KOPT-K1 (cell line): ENCODE results near the gene ICE1.
A peak's percentile ranks its signal among the peaks of the same experiment; 100 is the strongest.
"Not testable (repeated sequence)": the region's sequence is repeated elsewhere in the genome, so short reads cannot be mapped to it uniquely, and the experiment has no call there.

Experiments
- H3K27ac ChIP-seq: fragments of 200-600 bp; sonication (generic); 2 replicates; pipeline ENCODE4 v1.5.1; 2016; ENCODE audit warnings: antibody characterized with exemption, mild to moderate bottlenecking, low read depth, low read length; ENCODE audit not compliant: poor library complexity, severe bottlenecking
- H3K36me3 ChIP-seq: fragments of 200-600 bp; sonication (generic); 2 replicates; pipeline ENCODE4 v1.5.1; 2017; ENCODE audit warnings: antibody characterized with exemption, mild to moderate bottlenecking, low read length, moderate library complexity; ENCODE audit not compliant: insufficient read depth
- H3K9me3 ChIP-seq: fragments of 200-600 bp; sonication (generic); 2 replicates; pipeline ENCODE4 v1.5.1; 2017; ENCODE audit warnings: antibody characterized with exemption, low read length, mild to moderate bottlenecking; ENCODE audit not compliant: insufficient read depth, poor library complexity, severe bottlenecking

ICE1 gene

GRCh38 chr5:5512543-5512942 lies 90.1 kb downstream of the ICE1 start:
- H3K36me3 ChIP-seq, result no peaks in the 10 kb centered on the region
- no peaks in the 10 kb centered on the region for H3K9me3 ChIP-seq
- H3K27ac ChIP-seq, result no peak overlapping the region

- H3K27ac ChIP-seq, H3K36me3 ChIP-seq: not testable (repeated sequence)
- H3K9me3 ChIP-seq, result peaks cover 31% of the 10 kb centered on the region
These were observed 98.1 kb downstream of the ICE1 start for GRCh38 chr5:5520622-5521021.

- Histone ChIP-seq H3K27ac (no peak overlapping the region), H3K36me3 (no peaks in the 10 kb centered on the region), H3K9me3 (peaks cover 31% of the 10 kb centered on the region)
These were observed 98.6 kb downstream of the ICE1 start for GRCh38 chr5:5521029-5521428.

GRCh38 chr5:5521478-5521877 lies 99.0 kb downstream of the ICE1 start:
- Histone ChIP-seq H3K9me3 (peaks cover 31% of the 10 kb centered on the region), H3K36me3 (no peaks in the 10 kb centered on the region), H3K27ac (no peak overlapping the region)

- Histone ChIP-seq H3K9me3 (peaks cover 31% of the 10 kb centered on the region), H3K27ac (no peak overlapping the region), H3K36me3 (no peaks in the 10 kb centered on the region)
These were observed 99.9 kb downstream of the ICE1 start for GRCh38 chr5:5522336-5522735.

GRCh38 chr5:5523066-5523505 lies 100.6 kb downstream of the ICE1 start:
- Histone ChIP-seq H3K36me3 (no peaks in the 10 kb centered on the region), H3K27ac (peak overlapping the region; percentile 17), H3K9me3 (peaks cover 31% of the 10 kb centered on the region)

- Histone ChIP-seq H3K36me3 (no peaks in the 10 kb centered on the region), H3K9me3 (peaks cover 31% of the 10 kb centered on the region), H3K27ac (no peak overlapping the region)
These were observed 101.8 kb downstream of the ICE1 start for GRCh38 chr5:5524327-5524726.

- H3K27ac ChIP-seq, result no peak overlapping the region
- peaks cover 4% of the 10 kb centered on the region for H3K9me3 ChIP-seq
- H3K36me3 ChIP-seq, result no peaks in the 10 kb centered on the region
These were observed 108.9 kb downstream of the ICE1 start for GRCh38 chr5:5531371-5531770.

GRCh38 chr5:5532306-5533076 lies 110.0 kb downstream of the ICE1 start:
- no peaks in the 10 kb centered on the region for H3K36me3 ChIP-seq
- H3K27ac ChIP-seq, result no peak overlapping the region
- H3K9me3 ChIP-seq, result peaks cover 4% of the 10 kb centered on the region

GRCh38 chr5:5533927-5534326 lies 111.5 kb downstream of the ICE1 start:
- no peak overlapping the region for H3K27ac ChIP-seq
- H3K9me3 ChIP-seq, result peaks cover 4% of the 10 kb centered on the region
- H3K36me3 ChIP-seq, result no peaks in the 10 kb centered on the region

GRCh38 chr5:5534333-5534732 lies 111.9 kb downstream of the ICE1 start:
- no peaks in the 10 kb centered on the region for H3K36me3 ChIP-seq
- H3K9me3 ChIP-seq, result peaks cover 4% of the 10 kb centered on the region
- H3K27ac ChIP-seq, result no peak overlapping the region

GRCh38 chr5:5536871-5537270 lies 114.4 kb downstream of the ICE1 start:
- Histone ChIP-seq H3K36me3 (no peaks in the 10 kb centered on the region), H3K9me3 (peaks cover 4% of the 10 kb centered on the region), H3K27ac (no peak overlapping the region)

- H3K36me3 ChIP-seq, result no peaks in the 10 kb centered on the region
- H3K27ac ChIP-seq, result no peak overlapping the region
- peaks cover 4% of the 10 kb centered on the region for H3K9me3 ChIP-seq
These were observed 114.9 kb downstream of the ICE1 start for GRCh38 chr5:5537426-5537825.

- no peaks in the 10 kb centered on the region for H3K36me3 ChIP-seq
- peaks cover 4% of the 10 kb centered on the region for H3K9me3 ChIP-seq
- H3K27ac ChIP-seq, result no peak overlapping the region
These were observed 117.1 kb downstream of the ICE1 start for GRCh38 chr5:5539590-5539989.
